Measurements from ENCODE around the gene MOGAT2. TPM values are rescaled to one million over a fixed set of nuclear protein-coding genes. Genes with fewer than 3 reads are reported as not detected.

MOGAT2 gene
- total and polyA plus RNA-seq, 2 of the 13 experiments (the other 11 are each of a cell fraction or from before 2014, with no cell fraction given) = 27.2 to 27.8 TPM

- TF ChIP-seq ZBTB49 (CRISPR knock-in tag; IDR thresholded peaks at IDR 0.05; ENCODE audit: borderline replicate concordance) = no peak
- TF ChIP-seq SMYD3 (CRISPR knock-in tag; IDR thresholded peaks at IDR 0.05) = peak; percentile 96
- TF ChIP-seq STAT6 (CRISPR knock-in tag; IDR thresholded peaks at IDR 0.05; ENCODE audit: borderline replicate concordance) = no peak
- TF ChIP-seq ZBTB20 (CRISPR knock-in tag; IDR thresholded peaks at IDR 0.05; ENCODE audit: borderline replicate concordance, low read depth) = no peak; the same call in 1 of the 2 replicates
- peak; percentile 94 for TF ChIP-seq ISX (CRISPR knock-in tag; conservative IDR thresholded peaks at IDR 0.05)
- peak; percentile 81; the same call in 1 of the 2 replicates for TF ChIP-seq ZSCAN9 (CRISPR knock-in tag; IDR thresholded peaks at IDR 0.05; ENCODE audit: borderline replicate concordance)
- peak; percentile 38; the same call in 1 of the 2 replicates for TF ChIP-seq GATAD2A (CRISPR knock-in tag; IDR thresholded peaks at IDR 0.05)
- no peak; the same call in 1 of the 2 replicates for TF ChIP-seq RFXANK (CRISPR knock-in tag; IDR thresholded peaks at IDR 0.05)
- no peak for TF ChIP-seq HOXA9 (CRISPR knock-in tag; IDR thresholded peaks at IDR 0.05; ENCODE audit: borderline replicate concordance)
- TF ChIP-seq ZNF597 (CRISPR knock-in tag; IDR thresholded peaks at IDR 0.05) = no peak
- TF ChIP-seq ZEB1 (IDR thresholded peaks at IDR 0.05; ENCODE audit: insufficient replicate concordance, low read depth) = peak; percentile 57
- TF ChIP-seq TAF1 (CRISPR knock-in tag; IDR thresholded peaks at IDR 0.05) = peak; percentile 77
- TF ChIP-seq ZNF549 (CRISPR knock-in tag; IDR thresholded peaks at IDR 0.05) = no peak
- TF ChIP-seq SNAI1 (CRISPR knock-in tag; IDR thresholded peaks at IDR 0.05; ENCODE audit: borderline replicate concordance) = no peak
- TF ChIP-seq SIX4 (CRISPR knock-in tag; IDR thresholded peaks at IDR 0.05) = no peak
- peak; percentile 89 for TF ChIP-seq TEF (CRISPR knock-in tag; IDR thresholded peaks at IDR 0.05)
- TF ChIP-seq MTF1 (CRISPR knock-in tag; IDR thresholded peaks at IDR 0.05) = peak; percentile 78
- TF ChIP-seq GMEB1 (CRISPR knock-in tag; IDR thresholded peaks at IDR 0.05; ENCODE audit: borderline replicate concordance) = peak; percentile 76
- TF ChIP-seq POLR2G (IDR thresholded peaks at IDR 0.05; ENCODE audit: low read depth, low read length) = peak; percentile 79
- TF ChIP-seq ZFX (CRISPR knock-in tag; IDR thresholded peaks at IDR 0.05; ENCODE audit: low read depth) = peak; percentile 57
- TF ChIP-seq ZNF12 (CRISPR knock-in tag; IDR thresholded peaks at IDR 0.05) = peak; percentile 10; the same call in 1 of the 2 replicates
- TF ChIP-seq ZNF256 (CRISPR knock-in tag; conservative IDR thresholded peaks at IDR 0.05) = peak; percentile 42; the same call in 1 of the 2 replicates
These were observed 50.7 kb downstream of the MOGAT2 start, which contains the start of gene DGAT2 (continued) for GRCh38 chr11:75768112-75768908.
